ENCODE measurements around the gene MYO5B. TPM values are rescaled to one million over a fixed set of nuclear protein-coding genes. Genes with fewer than 3 reads are reported as not detected.
A peak's percentile ranks its signal among the peaks of the same experiment; 100 is the strongest.

Gene MYO5B
- total and polyA plus RNA-seq, 2 donors (not counting 1 experiment from before 2014, with no cell fraction given): 0.30 to 1.7 TPM

DNA sequence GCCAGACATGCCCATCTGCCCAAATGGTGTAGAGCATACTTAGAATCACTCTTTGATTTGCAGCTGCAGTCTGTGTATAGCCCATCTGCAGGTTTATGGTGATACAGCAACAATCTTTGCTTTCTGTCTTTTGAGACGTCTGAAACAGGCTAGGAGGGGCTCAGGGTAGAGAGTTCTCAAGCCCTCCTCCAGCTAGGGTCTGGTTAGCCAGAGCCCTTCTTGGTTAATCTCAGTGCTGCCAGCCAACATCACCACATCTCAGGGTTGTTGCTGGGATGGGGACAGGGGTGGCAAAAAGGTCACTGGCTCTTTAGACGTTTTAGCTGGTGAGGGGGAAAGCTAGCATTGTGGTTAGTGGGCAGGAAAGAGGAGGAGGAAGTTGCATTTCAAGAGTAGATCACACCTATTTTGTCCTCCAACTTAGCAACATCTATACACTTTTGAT lies 245.0 kb downstream of the MYO5B start:
- no peak for TF ChIP-seq EZH2 (IDR thresholded peaks at IDR 0.05; ENCODE audit: borderline replicate concordance, insufficient read depth, low read depth, low read length, poor library complexity, severe bottlenecking)
- TF ChIP-seq, protein P1, sequence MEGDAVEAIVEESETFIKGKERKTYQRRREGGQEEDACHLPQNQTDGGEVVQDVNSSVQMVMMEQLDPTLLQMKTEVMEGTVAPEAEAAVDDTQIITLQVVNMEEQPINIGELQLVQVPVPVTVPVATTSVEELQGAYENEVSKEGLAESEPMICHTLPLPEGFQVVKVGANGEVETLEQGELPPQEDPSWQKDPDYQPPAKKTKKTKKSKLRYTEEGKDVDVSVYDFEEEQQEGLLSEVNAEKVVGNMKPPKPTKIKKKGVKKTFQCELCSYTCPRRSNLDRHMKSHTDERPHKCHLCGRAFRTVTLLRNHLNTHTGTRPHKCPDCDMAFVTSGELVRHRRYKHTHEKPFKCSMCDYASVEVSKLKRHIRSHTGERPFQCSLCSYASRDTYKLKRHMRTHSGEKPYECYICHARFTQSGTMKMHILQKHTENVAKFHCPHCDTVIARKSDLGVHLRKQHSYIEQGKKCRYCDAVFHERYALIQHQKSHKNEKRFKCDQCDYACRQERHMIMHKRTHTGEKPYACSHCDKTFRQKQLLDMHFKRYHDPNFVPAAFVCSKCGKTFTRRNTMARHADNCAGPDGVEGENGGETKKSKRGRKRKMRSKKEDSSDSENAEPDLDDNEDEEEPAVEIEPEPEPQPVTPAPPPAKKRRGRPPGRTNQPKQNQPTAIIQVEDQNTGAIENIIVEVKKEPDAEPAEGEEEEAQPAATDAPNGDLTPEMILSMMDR (IDR thresholded peaks at IDR 0.05): no peak
- Histone ChIP-seq H2AFZ (ENCODE audit: insufficient read depth, low read depth, low read length, poor library complexity, severe bottlenecking) (peak overlapping the region; percentile 18), H3K9ac (ENCODE audit: low read length) (no peak overlapping the region), H3K9me3 (ENCODE audit: control extremely low read depth in 1 of 3, control insufficient read depth in 2 of 3, insufficient read depth in 1 of 3, low read length in 2 of 3) (no peaks in the 10 kb centered on the region), H3K27me3 (replicated peaks in 1 of 4; ENCODE audit: control extremely low read depth in 1 of 4, control insufficient read depth in 3 of 4, insufficient read depth in 4 of 4, low read length in 3 of 4) (no peaks in the 10 kb centered on the region), H3K4me1 (ENCODE audit: control insufficient read depth in 2 of 2, insufficient read depth in 2 of 2, low read length in 2 of 2) (peaks cover 5 to 7% of the 10 kb centered on the region in 2 donors), H3K4me2 (replicated peaks; ENCODE audit: low read depth, low read length, poor library complexity, severe bottlenecking) (peak overlapping the region; percentile 45), H3K79me2 (ENCODE audit: control insufficient read depth, insufficient read depth, low read length) (no peaks in the 10 kb centered on the region), H3K4me3 (ENCODE audit: control extremely low read depth in 1 of 5, extremely low read depth in 1 of 5, insufficient read depth in 1 of 5, low read depth in 2 of 5, low read length in 4 of 5) (no peak overlapping the region), H4K20me1 (ENCODE audit: control insufficient read depth, insufficient read depth, low read length, poor library complexity, severe bottlenecking) (no peaks in the 10 kb centered on the region), H3K36me3 (replicated peaks in 1 of 2; ENCODE audit: control extremely low read depth in 1 of 2, control insufficient read depth in 1 of 2, extremely low read depth in 1 of 2, insufficient read depth in 2 of 2, low read length in 1 of 2) (no peaks in the 10 kb centered on the region), H3K27ac (ENCODE audit: low read length in 2 of 2) (no peak overlapping the region)
- ChIA-PET CTCF (no interaction called here), POLR2A (no interaction called here)
- intact Hi-C loops (cut with micrococcal nuclease): no loop called here
- 0% methylated on average over 1 of the region's 2 CpGs for WGBS (ENCODE audit: insufficient coverage)
- ATAC-seq (ENCODE audit: low read depth) (no peak), DNase-seq (peak; percentile 8)
- Mint-ChIP-seq H3K4me1 (peaks cover 11% of the 10 kb centered on the region), H3K27ac (no peak overlapping the region), H3K9me3 (ENCODE audit: insufficient read depth) (no peaks in the 10 kb centered on the region), H3K4me3 (peak overlapping the region; percentile 17), H3K27me3 (peaks cover 18% of the 10 kb centered on the region)

DNA sequence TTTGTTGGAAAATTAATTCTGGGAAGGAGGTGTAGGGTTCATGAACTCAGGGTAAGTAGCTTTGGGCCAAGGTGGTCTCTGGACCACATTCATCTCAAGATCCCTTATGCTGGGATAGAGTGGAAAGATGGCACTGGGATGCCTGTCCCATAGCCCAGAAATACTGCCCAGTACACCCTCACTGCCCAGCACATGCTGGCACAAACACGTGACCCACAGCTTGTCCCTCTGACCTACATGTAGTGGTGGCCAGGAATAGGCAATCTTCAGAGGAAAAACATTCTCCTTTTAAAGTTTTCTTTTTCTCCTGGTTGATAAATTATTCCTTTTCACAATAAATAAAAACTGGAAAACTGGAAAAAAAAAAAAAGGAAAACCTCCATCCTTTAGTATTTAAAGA lies 246.0 kb downstream of the MYO5B start:
- no peaks in the 10 kb centered on the region for H3K27me3 ChIP-seq (replicated peaks in 1 of 4; ENCODE audit: control extremely low read depth in 1 of 4, control insufficient read depth in 3 of 4, insufficient read depth in 4 of 4, low read length in 3 of 4)
- no peaks in the 10 kb centered on the region for H3K36me3 ChIP-seq (replicated peaks in 1 of 2; ENCODE audit: control extremely low read depth in 1 of 2, control insufficient read depth in 1 of 2, extremely low read depth in 1 of 2, insufficient read depth in 2 of 2, low read length in 1 of 2)
- H3K9me3 ChIP-seq (ENCODE audit: control extremely low read depth in 1 of 3, control insufficient read depth in 2 of 3, insufficient read depth in 1 of 3, low read length in 2 of 3): no peaks in the 10 kb centered on the region
- no peaks in the 10 kb centered on the region for H3K9me3 Mint-ChIP-seq (ENCODE audit: insufficient read depth)
- ChIA-PET CTCF (no interaction called here), POLR2A (no interaction called here)
- H3K4me2 ChIP-seq (replicated peaks; ENCODE audit: low read depth, low read length, poor library complexity, severe bottlenecking): no peak overlapping the region
- peaks cover 18% of the 10 kb centered on the region for H3K27me3 Mint-ChIP-seq
- peaks cover 5 to 7% of the 10 kb centered on the region in 2 donors for H3K4me1 ChIP-seq (ENCODE audit: control insufficient read depth in 2 of 2, insufficient read depth in 2 of 2, low read length in 2 of 2)
- no CpG with 5 or more reads among the region's 1 CpG for WGBS (ENCODE audit: insufficient coverage)
- DNase-seq (no peak), ATAC-seq (ENCODE audit: low read depth) (no peak)
- no peak overlapping the region for H3K4me3 Mint-ChIP-seq
- H3K4me1 Mint-ChIP-seq: peaks cover 11% of the 10 kb centered on the region
- H3K79me2 ChIP-seq (ENCODE audit: control insufficient read depth, insufficient read depth, low read length): no peaks in the 10 kb centered on the region
- no peak for TF ChIP-seq EZH2 (IDR thresholded peaks at IDR 0.05; ENCODE audit: borderline replicate concordance, insufficient read depth, low read depth, low read length, poor library complexity, severe bottlenecking)
- TF ChIP-seq, protein P1 (IDR thresholded peaks at IDR 0.05): no peak
- intact Hi-C loops (cut with micrococcal nuclease): no loop called here
- H3K27ac Mint-ChIP-seq: no peak overlapping the region
- no peaks in the 10 kb centered on the region for H4K20me1 ChIP-seq (ENCODE audit: control insufficient read depth, insufficient read depth, low read length, poor library complexity, severe bottlenecking)
- H2AFZ ChIP-seq (ENCODE audit: insufficient read depth, low read depth, low read length, poor library complexity, severe bottlenecking): no peak overlapping the region
- no peak overlapping the region for H3K4me3 ChIP-seq (ENCODE audit: control extremely low read depth in 1 of 5, extremely low read depth in 1 of 5, insufficient read depth in 1 of 5, low read depth in 2 of 5, low read length in 4 of 5)
- no peak overlapping the region for H3K9ac ChIP-seq (ENCODE audit: low read length)
- H3K27ac ChIP-seq (ENCODE audit: low read length in 2 of 2): no peak overlapping the region

Measured in B cell (primary cell).